Measurements from ENCODE around the gene SMARCB1.

Gene SMARCB1

DNA sequence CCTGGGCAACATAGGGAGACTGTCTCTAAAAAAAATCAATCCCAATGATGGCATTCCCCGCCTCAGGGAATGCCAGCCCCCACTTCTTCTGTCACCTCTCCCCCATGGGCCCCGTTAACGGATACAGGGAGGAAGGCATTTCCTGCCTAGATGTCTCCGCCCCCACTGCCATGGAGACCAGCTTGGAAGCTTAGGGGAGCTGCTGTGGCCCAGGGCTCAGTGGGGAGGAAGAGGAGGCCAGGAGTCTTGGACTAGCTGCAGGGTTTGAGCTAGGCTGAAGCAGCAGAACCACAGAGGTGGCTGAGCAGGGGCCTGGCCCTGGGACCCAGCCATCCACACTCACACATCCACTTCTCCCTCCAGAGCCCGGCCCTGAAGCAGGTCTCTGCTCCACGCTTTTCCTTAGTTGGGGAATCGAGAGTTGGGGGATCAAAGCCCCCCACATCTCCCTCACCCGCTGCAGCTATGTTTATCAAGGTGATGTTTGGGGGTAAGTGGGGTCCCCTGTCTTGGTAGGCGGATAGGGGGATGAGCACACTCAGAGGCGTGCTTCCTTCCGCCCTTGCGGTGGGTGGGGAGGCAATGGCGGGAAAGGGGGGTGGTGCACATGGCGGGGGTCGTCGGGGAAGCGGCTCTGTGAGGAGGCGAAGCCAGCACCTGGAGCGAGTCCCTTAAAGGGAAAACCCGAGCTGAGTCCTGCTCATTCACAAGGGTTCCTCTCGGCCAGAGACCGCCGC lies 23.8 kb upstream of the SMARCB1 start, which contains the start of gene C22orf15:
TSS of gene C22orf15 (plus strand) at position 149 of the 737 bp plus-strand sequence. CDS start at position 466, 317 bp downstream.
- DNase-seq, result peak; percentile 69

GRCh38 chr22:23763579-23763945 lies 23.2 kb upstream of the SMARCB1 start:
- DNase-seq, result no peak

GRCh38 chr22:23763954-23764353 lies 22.8 kb upstream of the SMARCB1 start:
- DNase-seq, result no peak

DNA sequence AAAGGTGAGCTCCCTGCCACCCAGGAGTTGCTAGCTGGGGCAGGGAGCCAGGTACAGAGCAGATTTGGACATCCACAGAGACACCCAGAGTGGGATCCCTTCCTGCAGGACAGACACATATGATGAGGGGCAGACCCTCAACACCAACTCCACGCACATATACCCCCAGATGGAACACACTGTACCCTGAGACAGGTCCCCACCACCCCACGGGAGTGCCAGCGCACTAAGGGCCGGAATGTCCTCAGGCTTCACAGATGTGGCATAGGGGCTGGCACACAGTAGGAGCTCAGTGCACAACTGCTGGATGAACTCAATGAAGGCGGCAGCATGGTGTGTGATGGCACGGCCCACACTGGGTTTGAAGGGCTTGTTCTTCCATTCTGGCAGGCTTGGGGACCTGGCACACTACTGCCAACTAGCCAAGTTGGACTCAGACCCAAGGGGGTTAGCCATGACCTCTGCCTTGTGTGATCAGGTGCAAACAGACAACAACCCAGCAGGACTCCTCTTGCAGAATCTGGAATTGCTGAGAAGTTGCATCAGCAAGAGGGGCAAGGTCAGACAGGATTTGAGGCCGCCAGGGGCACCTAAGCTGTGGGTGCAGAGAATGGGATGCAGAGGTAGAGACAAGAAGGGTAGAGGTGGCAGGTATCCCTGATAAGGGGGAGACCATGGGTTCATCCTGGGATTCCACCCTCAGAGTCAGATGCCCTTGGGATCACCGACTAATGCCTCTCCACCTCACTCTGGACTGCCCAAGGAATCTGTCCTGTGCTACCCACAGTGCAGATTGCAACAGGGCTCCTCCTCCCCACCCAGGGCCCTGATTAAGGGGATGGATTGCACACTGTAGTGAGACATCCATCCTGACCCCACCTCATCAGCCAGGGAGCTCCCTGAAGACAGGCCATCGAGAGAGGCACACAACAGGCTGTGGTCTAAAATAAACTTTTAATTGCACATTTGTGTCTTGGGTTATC lies 21.6 kb upstream of the SMARCB1 start:
- no peak for DNase-seq

- DNase-seq, result no peak
These were observed 19.5 kb upstream of the SMARCB1 start for GRCh38 chr22:23767303-23767672.

GRCh38 chr22:23767673-23768548 lies 18.9 kb upstream of the SMARCB1 start, which contains the start of gene CHCHD10:
Gene CHCHD10 (minus strand): TSS chr22:23767972. CDS start chr22:23767874, 98 bp downstream.
- peak; percentile 65 for DNase-seq

DNA sequence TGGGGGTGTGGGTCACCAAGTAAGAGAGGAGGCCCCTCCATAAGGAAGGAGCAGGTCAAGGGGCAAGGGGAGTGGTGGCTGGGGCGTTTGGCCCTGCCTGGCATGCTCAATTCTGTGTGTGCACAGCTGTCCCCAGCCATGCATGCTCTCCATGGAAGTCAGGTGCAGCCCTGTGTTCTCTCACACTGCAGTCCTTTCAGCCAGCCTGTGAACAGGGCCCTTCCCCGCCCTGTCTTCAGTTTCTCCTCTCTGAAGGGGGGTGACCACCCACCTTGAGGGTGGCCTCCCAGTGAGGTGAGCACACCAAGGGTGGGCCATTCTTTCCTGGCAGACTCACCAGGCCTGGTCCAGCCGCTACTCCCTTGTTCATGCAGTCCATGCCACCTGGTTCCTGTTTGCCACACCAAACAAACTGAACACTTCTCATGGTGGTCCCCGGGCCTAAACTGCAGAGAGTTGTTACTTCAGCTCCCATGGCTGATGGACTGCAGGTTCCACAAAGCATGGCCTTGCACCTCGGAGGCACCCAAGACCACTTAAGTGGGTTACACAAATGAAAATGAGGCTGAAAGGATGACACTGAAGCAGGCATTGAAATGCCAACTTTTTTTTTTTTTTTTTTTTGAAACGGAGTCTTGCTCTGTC lies 17.3 kb upstream of the SMARCB1 start:
- DNase-seq, result no peak

GRCh38 chr22:23772315-23772648 lies 14.5 kb upstream of the SMARCB1 start:
- DNase-seq, result no peak

GRCh38 chr22:23772649-23773473 lies 13.9 kb upstream of the SMARCB1 start, which contains the start of gene MMP11:
Gene MMP11 (plus strand): TSS chr22:23772849. CDS start chr22:23772871, 22 bp downstream.
- DNase-seq, result peak; percentile 47

DNA sequence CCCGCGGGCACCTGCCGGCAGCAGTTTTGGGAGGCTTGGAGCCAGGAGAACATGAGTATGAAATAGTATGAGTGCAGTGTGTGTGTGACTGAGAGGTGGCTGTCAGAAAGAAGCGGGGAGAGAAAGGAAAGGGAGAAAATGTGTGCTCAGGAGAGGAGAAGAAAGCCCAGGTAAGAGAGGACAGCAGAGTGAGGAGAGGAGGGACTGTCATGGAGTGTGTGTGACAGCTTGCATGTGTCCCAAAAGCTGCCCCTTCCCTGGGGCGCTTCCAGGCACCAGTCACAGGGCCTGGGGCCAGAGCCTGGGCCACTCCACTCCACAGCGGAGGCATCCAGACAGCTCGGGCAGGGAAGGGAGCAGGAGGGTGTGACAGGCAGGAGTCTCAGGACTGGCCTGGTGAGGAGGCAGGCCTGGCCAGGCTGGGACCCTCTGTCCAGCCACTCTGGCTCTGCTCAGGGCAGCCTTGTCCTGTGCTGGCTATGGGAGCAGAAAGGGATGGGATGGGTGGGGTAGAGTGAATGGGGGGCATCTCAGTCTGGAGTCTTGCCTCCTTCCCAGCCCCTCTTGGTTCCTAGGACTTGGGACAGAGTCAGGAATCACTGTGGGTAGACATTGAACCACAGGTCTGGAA lies 13.2 kb upstream of the SMARCB1 start:
- DNase-seq, result no peak

DNA sequence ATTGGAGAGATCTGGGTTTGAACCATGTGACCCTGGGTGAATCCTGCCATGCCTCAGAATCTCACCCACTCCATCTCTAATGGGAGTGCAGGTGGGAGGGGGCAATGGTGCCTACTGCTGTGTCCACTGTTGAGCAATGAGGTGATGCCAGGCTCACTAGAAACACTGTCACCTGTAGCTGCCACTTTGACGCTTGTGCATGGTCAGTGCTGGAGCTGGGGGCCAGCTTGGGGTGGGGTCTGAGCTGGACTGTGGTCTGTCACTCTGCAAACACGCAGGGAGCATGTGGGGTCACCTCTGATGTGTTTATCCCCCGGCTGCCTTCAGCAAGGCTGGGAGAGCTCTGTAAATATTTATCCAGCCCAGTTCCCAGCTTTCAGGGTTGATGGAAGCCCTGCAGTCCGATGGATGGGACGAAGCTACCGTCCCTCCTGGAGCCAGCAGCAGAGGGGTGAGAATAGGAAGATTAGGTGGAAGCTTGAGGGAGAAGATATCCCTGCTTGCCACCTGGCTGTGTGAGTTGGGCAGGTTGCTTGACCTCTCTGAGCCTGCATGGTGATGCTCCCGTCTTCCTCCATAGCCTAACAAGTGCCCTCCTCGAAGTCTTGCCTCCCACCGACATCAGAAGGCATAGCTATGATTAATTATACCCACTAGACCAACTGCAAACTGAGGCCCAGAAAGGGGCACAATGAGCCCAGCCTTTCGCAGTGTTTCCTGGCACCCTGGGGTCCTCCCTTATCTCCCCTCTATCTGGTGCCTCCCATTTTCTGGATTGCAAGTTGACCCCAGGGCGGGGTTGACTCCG lies 12.4 kb upstream of the SMARCB1 start:
- no peak for DNase-seq

DNA sequence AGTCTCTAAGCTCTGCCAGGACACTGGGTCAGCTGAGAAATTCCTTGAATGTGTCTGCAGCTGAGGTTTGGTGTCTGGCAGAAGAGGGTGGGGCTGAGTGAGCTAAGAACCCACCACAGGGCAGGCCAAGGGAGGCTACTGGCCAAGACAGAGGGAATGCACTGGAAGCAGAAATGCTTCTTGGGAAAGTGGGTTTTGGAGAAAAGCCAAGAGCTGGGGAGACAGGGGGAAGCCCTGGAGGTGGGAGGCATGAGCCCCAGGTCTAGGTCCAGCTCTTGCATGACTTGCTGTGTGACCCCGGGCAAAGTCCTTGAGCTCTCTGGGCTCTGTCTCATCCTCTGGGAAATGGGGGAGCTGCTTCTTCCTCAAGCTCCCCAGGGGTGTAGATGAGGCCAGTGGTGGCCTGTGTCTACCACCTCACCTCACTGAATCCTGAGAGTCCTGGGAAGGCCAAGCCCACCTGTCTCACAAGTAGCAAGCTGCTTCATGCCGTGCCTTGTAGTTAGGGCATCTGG lies 11.8 kb upstream of the SMARCB1 start:
- DNase-seq, result peak; percentile 29

DNA sequence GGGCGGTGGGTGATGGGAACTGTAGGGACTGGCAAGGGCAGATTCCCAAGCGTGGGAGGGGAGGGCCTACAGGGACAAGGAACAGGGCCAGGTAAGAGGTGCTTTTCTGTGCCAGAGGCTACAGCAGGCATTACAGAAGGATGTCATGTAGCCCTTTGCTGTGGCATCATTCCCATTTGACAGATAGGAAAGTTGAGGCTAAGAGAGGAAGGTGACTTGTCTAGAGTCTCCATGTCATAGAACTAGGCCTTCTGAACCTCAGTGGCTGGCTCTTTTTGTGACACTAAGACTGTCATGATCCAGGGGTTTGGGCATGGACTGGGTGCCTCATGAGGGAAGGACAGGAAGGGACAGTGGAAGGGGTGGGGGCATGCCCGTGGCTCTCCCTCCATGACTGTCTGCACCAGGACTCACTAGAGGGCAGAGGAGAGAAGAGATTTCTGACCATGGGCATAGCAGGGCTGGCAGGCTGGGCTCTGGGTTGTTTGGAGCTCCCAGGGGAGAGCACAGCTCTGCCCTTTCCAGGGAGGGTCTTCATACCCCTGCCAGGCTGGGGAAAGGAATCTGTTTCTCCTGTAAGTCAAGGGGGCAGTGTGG lies 10.9 kb upstream of the SMARCB1 start:
- DNase-seq, result no peak

DNA sequence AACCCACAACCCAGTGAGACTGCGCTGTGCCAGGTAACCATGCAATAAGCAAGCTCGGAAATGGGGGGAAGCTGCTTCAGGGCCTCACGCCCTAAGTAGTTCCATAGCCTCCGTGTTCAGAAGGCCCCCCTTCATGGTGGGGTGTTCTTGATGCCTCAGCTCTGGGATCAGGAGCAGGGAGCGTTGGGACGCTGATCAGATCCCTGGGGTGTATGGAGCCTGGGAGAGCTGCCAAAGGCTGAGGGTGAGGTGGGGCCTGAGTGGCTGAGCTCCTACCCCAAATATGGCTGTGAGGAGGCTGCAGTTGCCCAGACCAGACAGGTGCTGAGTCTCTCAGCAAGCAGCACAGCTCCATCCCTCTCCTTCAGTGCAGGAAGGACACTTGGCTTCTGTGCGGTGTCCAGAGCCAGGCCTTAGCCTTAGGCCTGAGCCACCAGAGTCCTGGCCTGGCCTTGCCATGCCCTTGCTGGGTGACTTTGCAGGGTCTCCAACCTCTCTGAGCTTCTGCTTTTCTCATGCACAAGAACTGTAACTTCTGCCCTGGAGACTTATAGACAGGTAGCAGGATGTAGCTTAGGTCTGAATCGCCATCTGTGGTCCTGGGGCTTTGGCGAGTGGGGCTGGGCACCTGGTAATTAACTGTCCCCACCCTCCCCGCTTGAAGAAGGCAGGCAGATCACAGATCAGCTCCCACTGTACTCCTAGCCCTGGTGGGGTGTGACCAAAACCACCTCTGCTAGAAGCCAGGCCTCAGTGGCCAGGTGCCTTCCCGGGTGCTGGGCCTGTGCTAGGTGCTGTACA lies 8.8 kb upstream of the SMARCB1 start:
- DNase-seq, result no peak

- DNase-seq, result no peak
These were observed 8.2 kb upstream of the SMARCB1 start for GRCh38 chr22:23778577-23778900.

GRCh38 chr22:23779083-23779482 lies 7.7 kb upstream of the SMARCB1 start:
- no peak for DNase-seq

DNA sequence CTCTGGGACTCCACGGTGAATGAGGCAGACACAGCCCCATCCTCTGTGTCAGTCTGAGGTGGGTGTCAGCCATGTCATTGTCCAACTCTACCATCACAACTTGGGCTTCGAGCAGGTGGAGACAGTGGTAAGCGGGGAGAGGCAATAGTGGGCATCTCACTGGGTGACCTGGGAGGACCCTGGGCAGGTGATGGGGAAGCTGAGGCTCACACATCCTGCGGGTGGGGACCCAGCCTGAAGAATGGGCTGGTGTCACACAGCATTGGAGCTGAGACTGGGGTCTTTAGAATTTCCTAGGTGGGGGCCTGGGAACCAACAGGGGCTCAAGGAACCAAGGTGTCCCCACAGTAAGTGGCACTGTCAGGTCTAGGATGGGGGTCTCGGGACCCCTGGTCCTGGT lies 7.0 kb upstream of the SMARCB1 start:
- DNase-seq, result no peak

GRCh38 chr22:23780146-23780748 lies 6.5 kb upstream of the SMARCB1 start:
- no peak for DNase-seq

Data from fibroblast of skin of abdomen (primary cell).